PC-3 (cell line): ENCODE data around the gene RNF4.

Experiments used
- CTCF ChIP-seq: fragments of 300-600 bp; sonication (generic); conservative IDR thresholded peaks from 2 replicates; pipeline ENCODE4 v1.5.1; 2017; ENCODE audit warnings: antibody characterized with exemption, low read depth, mild to moderate bottlenecking, low read length
- EZH2 ChIP-seq: fragments of 300-600 bp; sonication (generic); IDR thresholded peaks from one replicate; pipeline ENCODE4 v1.6.1; 2017; ENCODE audit warnings: antibody characterized with exemption, mild to moderate bottlenecking, low read length; ENCODE audit not compliant: unreplicated experiment

- TF ChIP-seq CTCF = no peak
- no peak for TF ChIP-seq EZH2
These were observed 35.1 kb upstream of the RNF4 start for GRCh38 chr4:2433609-2434350.
